Measurements from ENCODE around the gene AFF2. TPM values are rescaled to one million over a fixed set of nuclear protein-coding genes. Genes with fewer than 3 reads are reported as not detected.

Gene AFF2
- total RNA-seq, 1 donor, result not detected

DNA sequence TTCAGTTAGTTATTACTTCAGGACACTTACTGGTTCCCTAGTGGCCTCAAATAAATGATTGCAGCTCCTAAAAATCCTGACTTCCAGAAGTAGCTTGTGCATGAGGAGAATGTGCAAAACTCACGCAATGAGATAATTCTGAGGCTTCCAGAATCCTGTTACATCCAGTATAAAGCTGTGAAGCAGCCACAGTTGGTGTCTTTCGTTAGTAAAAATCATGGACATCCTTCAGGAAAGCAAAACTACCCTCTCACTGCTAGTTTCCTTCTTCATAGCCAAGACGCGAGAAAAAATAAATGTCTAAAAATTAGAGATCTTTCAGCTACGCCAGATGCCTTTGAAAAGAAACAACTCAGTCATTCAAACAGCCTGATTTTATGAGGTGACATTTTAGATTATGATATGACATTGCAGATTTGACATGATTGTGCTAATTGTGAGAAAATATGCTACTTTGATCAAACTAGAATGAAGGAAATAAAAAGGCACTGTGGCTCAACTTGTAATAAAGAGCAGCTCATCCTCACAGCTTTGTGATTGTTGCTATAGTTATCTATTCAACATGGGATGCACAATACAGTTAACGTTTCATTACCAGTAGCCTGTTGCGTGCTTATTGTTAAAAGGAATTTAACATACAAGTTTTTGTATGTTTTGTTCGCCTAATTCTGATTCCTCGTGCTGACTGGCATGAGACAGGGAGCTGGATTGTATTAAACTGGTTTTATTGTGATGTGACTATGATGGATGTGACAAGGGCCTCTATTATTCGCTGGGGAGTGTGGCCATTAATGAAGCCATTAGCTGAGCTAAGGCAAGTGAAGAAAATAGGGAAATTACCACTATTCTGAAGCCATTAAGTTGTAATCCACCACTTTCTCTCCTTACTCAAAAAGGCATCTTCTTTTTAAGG is 40.5 kb downstream of the AFF2 start:
- TF ChIP-seq, protein P1, sequence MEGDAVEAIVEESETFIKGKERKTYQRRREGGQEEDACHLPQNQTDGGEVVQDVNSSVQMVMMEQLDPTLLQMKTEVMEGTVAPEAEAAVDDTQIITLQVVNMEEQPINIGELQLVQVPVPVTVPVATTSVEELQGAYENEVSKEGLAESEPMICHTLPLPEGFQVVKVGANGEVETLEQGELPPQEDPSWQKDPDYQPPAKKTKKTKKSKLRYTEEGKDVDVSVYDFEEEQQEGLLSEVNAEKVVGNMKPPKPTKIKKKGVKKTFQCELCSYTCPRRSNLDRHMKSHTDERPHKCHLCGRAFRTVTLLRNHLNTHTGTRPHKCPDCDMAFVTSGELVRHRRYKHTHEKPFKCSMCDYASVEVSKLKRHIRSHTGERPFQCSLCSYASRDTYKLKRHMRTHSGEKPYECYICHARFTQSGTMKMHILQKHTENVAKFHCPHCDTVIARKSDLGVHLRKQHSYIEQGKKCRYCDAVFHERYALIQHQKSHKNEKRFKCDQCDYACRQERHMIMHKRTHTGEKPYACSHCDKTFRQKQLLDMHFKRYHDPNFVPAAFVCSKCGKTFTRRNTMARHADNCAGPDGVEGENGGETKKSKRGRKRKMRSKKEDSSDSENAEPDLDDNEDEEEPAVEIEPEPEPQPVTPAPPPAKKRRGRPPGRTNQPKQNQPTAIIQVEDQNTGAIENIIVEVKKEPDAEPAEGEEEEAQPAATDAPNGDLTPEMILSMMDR (IDR thresholded peaks at IDR 0.05; ENCODE audit: insufficient read depth, low read depth, low read length), result no peak
- H3K4me3 ChIP-seq (ENCODE audit: low read depth, low read length), result no peak overlapping the region
- no peak for DNase-seq (ENCODE audit: low read depth)

GRCh38 chrX:148541584-148541940 is 41.1 kb downstream of the AFF2 start:
- TF ChIP-seq, protein P1 (IDR thresholded peaks at IDR 0.05; ENCODE audit: insufficient read depth, low read depth, low read length), result no peak
- no peak overlapping the region for H3K4me3 ChIP-seq (ENCODE audit: low read depth, low read length)
- DNase-seq (ENCODE audit: low read depth), result no peak

- DNase-seq (ENCODE audit: low read depth), result no peak
- no peak overlapping the region for H3K4me3 ChIP-seq (ENCODE audit: low read depth, low read length)
- TF ChIP-seq, protein P1 (IDR thresholded peaks at IDR 0.05; ENCODE audit: insufficient read depth, low read depth, low read length), result no peak
These were observed 42.3 kb downstream of the AFF2 start for GRCh38 chrX:148542481-148543255.

GRCh38 chrX:148552775-148553174 is 52.4 kb downstream of the AFF2 start:
- TF ChIP-seq, protein P1 (IDR thresholded peaks at IDR 0.05; ENCODE audit: insufficient read depth, low read depth, low read length), result peak; percentile 16
- no peak for DNase-seq (ENCODE audit: low read depth)
- H3K4me3 ChIP-seq (ENCODE audit: low read depth, low read length), result no peak overlapping the region

DNA sequence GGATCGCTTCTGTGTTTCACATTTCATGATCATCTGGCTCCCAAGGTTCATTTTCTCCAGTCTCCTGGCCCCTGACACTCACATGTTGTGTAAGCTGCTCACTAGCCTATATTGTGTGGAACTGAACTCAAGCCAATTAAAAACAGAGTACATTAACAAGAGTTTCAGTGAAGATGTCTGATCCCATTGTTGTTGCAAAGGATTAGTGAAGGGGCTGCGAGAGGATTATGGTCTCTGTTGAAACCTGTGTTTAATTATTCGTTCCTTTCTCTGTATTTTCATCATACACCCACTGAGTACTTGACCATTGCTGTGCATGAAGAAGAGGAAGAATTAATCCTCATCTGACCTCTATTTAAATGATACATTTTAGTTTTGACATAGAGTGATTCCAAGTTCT is 54.7 kb downstream of the AFF2 start:
- no peak for DNase-seq (ENCODE audit: low read depth)
- no peak overlapping the region for H3K4me3 ChIP-seq (ENCODE audit: low read depth, low read length)
- TF ChIP-seq, protein P1 (IDR thresholded peaks at IDR 0.05; ENCODE audit: insufficient read depth, low read depth, low read length), result no peak

DNA sequence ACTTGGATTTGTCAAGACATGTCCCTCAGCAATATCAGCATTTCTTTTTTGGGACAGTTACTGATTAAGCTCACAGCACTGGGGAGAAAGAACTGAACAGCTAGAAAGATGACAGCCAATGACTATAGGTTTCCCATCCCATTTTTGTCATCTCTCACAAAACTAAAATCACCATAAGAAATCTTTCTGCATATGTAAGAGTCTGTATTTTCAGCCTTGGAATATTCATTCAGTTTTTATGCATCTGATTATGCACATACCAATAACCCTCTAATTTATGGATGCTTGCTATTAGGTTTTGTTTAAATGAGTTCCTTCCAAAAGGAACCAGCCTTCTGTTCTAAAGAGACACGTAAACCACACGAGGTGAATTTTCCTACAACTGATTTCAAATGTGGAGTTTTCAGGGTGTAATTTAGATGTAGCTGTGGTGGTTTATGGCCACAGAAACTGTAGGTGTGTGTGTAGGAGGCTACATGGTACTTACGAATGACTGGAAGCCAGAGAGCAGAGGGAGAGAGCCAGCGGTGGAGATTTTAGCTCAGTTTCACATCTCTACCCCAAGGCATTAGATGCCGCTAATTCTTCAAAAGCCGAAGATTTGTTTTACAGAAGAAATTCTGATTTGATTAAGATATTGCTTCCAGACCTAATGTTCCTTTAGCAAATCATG is 55.3 kb downstream of the AFF2 start:
- DNase-seq (ENCODE audit: low read depth), result no peak
- no peak overlapping the region for H3K4me3 ChIP-seq (ENCODE audit: low read depth, low read length)
- TF ChIP-seq, protein P1 (IDR thresholded peaks at IDR 0.05; ENCODE audit: insufficient read depth, low read depth, low read length), result no peak
